ENCODE measurements around the gene KCNK6. TPM values are rescaled to one million over a fixed set of nuclear protein-coding genes. Genes with fewer than 3 reads are reported as not detected.

The KCNK6 gene
- total RNA-seq, 5 donors from 2014 or later (not counting 1 experiment from before 2014, with no cell fraction given) = 4.8 to 12.9 (median 12.6) TPM

DNA sequence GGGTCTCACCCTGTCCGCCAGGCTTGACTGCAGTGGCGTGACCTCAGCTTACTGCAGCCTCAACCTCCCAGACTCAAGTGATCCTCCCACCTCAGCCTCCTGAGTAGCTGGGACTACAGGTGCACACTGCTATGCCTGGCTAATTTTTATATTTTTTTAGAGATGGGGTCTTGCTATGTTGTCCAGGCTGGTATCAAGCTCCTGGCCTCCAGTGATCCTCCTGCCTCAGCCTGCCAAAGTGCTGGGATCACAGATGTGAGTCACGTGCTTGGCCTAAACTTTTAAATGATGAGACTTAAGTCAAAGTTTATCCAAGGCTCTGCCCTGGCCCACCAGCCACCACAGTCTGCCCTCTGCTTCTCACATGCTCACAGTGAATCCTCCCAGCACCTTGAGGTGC lies 13.4 kb upstream of the KCNK6 start:
- Mint-ChIP-seq H3K27me3 (no peaks in the 10 kb centered on the region), H3K4me1 (peaks cover 0 to 6% (median 2%) of the 10 kb centered on the region in 3 donors), H3K27ac (no peak overlapping the region), H3K4me3 (no peak overlapping the region), H3K36me3 (peaks cover 23% of the 10 kb centered on the region), H3K9me3 (no peaks in the 10 kb centered on the region)
- ChIA-PET POLR2A (no interaction called here), CTCF (no interaction called here)
- no peak overlapping the region for H3K4me3 ChIP-seq (ENCODE audit: control insufficient read depth in 1 of 2, extremely low read depth in 1 of 2, low read length in 1 of 2)
- H3K36me3 ChIP-seq (ENCODE audit: control insufficient read depth in 2 of 2, extremely low read depth in 1 of 2, insufficient read depth in 1 of 2, low read length in 1 of 2) = peaks cover 17 to 20% of the 10 kb centered on the region in 2 donors
- peaks cover 0 to 7% of the 10 kb centered on the region in 2 experiments for H3K4me1 ChIP-seq (ENCODE audit: control insufficient read depth in 1 of 2, extremely low read depth in 1 of 2, insufficient read depth in 2 of 2, low read length in 2 of 2)
- 91% methylated on average over 1 of the region's 3 CpGs for WGBS (ENCODE audit: insufficient coverage)
- ATAC-seq (replicated peaks in 1 of 4) = no peak
- H3K9me3 ChIP-seq = no peaks in the 10 kb centered on the region
- no peak for DNase-seq
- H3K27me3 ChIP-seq (replicated peaks in 1 of 2; ENCODE audit: control insufficient read depth in 2 of 2, extremely low read depth in 1 of 2, insufficient read depth in 2 of 2, low read length in 1 of 2) = no peaks in the 10 kb centered on the region
- H3K27ac ChIP-seq (ENCODE audit: low read length) = no peak overlapping the region

DNA sequence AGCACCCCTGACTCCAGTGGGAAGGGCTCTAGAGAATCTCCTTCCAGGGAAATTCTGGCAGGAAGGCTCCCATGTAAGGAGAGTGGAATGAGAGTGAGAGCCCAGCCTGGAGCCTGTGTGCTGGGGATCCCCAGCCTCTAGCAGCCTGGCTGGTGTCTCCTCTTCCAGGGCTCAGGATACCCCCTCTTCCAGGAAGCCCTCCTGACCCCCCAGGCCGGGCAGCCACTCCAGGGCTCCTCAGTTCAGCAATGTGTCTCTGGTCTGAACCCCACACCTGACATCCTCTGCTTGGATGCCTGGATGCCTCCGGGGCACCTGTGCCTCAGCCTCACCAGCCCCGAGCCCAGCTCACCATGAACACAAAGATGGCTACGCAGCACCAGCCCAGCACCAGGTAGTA lies 12.6 kb upstream of the KCNK6 start:
- WGBS (ENCODE audit: insufficient coverage) = 92% methylated on average over 2 of the region's 4 CpGs
- H3K9me3 Mint-ChIP-seq = no peaks in the 10 kb centered on the region
- H3K9me3 ChIP-seq = no peaks in the 10 kb centered on the region
- H3K27ac ChIP-seq (ENCODE audit: low read length) = no peak overlapping the region
- H3K4me1 ChIP-seq (ENCODE audit: control insufficient read depth in 1 of 2, extremely low read depth in 1 of 2, insufficient read depth in 2 of 2, low read length in 2 of 2) = peaks cover 0 to 7% of the 10 kb centered on the region in 2 experiments
- no peaks in the 10 kb centered on the region for H3K27me3 Mint-ChIP-seq
- peaks cover 17 to 20% of the 10 kb centered on the region in 2 donors for H3K36me3 ChIP-seq (ENCODE audit: control insufficient read depth in 2 of 2, extremely low read depth in 1 of 2, insufficient read depth in 1 of 2, low read length in 1 of 2)
- peaks cover 0 to 6% (median 2%) of the 10 kb centered on the region in 3 donors for H3K4me1 Mint-ChIP-seq
- ChIA-PET POLR2A (no interaction called here), CTCF (no interaction called here)
- H3K27me3 ChIP-seq (replicated peaks in 1 of 2; ENCODE audit: control insufficient read depth in 2 of 2, extremely low read depth in 1 of 2, insufficient read depth in 2 of 2, low read length in 1 of 2) = no peaks in the 10 kb centered on the region
- H3K4me3 Mint-ChIP-seq = no peak overlapping the region
- DNase-seq = no peak
- ATAC-seq (replicated peaks in 1 of 4) = no peak
- H3K27ac Mint-ChIP-seq = no peak overlapping the region
- peaks cover 23% of the 10 kb centered on the region for H3K36me3 Mint-ChIP-seq
- no peak overlapping the region for H3K4me3 ChIP-seq (ENCODE audit: control insufficient read depth in 1 of 2, extremely low read depth in 1 of 2, low read length in 1 of 2)

DNA sequence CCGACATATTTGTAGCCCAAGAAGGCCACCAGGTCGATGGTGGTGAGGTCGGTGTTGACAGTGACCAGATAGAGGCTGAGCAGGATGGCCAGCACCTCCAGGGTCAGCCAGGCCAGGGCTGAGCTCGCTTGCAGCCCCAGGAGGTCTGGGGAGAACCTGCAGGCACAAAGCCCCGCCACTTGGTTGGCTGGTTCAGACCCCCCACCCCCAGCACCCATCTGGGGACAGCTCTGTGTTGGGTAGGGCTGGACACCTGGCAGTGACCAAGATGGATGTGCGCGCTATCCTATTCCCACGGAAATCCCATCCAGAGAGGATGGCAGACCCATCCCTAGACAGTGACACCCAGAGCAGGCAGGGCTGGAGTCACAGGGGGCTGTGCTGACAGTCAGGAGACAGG lies 12.0 kb upstream of the KCNK6 start:
- ATAC-seq (replicated peaks in 1 of 4) = no peak
- Mint-ChIP-seq H3K4me3 (no peak overlapping the region), H3K27ac (no peak overlapping the region), H3K9me3 (no peaks in the 10 kb centered on the region), H3K36me3 (peaks cover 23% of the 10 kb centered on the region), H3K4me1 (peaks cover 3 to 6% (median 3%) of the 10 kb centered on the region in 3 donors), H3K27me3 (no peaks in the 10 kb centered on the region)
- Histone ChIP-seq H3K4me1 (ENCODE audit: control insufficient read depth in 1 of 2, extremely low read depth in 1 of 2, insufficient read depth in 2 of 2, low read length in 2 of 2) (peaks cover 0 to 7% of the 10 kb centered on the region in 2 experiments), H3K4me3 (ENCODE audit: control insufficient read depth in 1 of 2, extremely low read depth in 1 of 2, low read length in 1 of 2) (no peak overlapping the region), H3K27me3 (replicated peaks in 1 of 2; ENCODE audit: control insufficient read depth in 2 of 2, extremely low read depth in 1 of 2, insufficient read depth in 2 of 2, low read length in 1 of 2) (no peaks in the 10 kb centered on the region), H3K27ac (ENCODE audit: low read length) (no peak overlapping the region), H3K9me3 (no peaks in the 10 kb centered on the region), H3K36me3 (ENCODE audit: control insufficient read depth in 2 of 2, extremely low read depth in 1 of 2, insufficient read depth in 1 of 2, low read length in 1 of 2) (peaks cover 17 to 20% of the 10 kb centered on the region in 2 donors)
- ChIA-PET CTCF (no interaction called here), POLR2A (no interaction called here)
- no peak for DNase-seq
- 100% methylated on average over 6 of the region's 8 CpGs for WGBS (ENCODE audit: insufficient coverage)

DNA sequence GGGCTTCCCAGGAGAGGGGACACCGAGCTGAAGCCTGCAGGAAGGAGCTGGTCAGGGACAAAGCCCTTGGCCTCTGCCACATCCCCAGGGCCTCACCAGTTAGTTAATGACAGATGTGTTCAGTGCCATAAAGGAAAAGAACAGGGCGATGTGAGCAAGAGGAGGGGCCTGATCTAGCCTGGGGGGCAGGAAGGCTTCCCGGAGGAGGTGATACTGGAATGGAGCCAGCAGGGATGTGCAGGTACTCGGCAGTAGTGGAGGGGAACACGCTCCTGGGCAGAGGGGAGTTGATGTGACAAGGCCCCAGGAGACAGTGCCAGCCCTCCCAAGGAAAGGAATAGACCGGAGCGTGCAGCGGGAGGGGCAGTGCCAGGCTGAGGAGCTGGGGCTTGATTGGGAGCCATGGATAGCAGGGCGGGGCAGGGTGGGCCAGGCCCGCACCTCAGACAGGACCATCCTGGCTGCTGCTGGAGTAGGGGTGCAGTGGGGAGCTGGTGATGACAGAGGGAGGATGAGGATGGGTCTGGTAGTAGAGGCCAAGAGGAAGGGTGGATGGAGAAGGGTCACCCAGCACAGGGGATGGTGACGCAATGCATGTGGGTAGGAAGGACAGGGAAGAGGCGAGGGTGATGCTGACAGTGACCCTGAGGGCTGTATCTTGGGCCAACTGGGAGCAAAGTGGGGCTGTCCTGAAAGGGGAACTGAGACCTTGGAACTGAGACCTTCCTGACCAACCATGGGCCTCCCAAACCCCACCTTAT lies 11.5 kb upstream of the KCNK6 start:
- ChIA-PET CTCF (no interaction called here), POLR2A (no interaction called here)
- Histone ChIP-seq H3K36me3 (ENCODE audit: control insufficient read depth in 2 of 2, extremely low read depth in 1 of 2, insufficient read depth in 1 of 2, low read length in 1 of 2) (peaks cover 17 to 20% of the 10 kb centered on the region in 2 donors), H3K27ac (ENCODE audit: low read length) (no peak overlapping the region), H3K4me3 (ENCODE audit: control insufficient read depth in 1 of 2, extremely low read depth in 1 of 2, low read length in 1 of 2) (no peak overlapping the region), H3K27me3 (replicated peaks in 1 of 2; ENCODE audit: control insufficient read depth in 2 of 2, extremely low read depth in 1 of 2, insufficient read depth in 2 of 2, low read length in 1 of 2) (no peaks in the 10 kb centered on the region), H3K9me3 (no peaks in the 10 kb centered on the region), H3K4me1 (ENCODE audit: control insufficient read depth in 1 of 2, extremely low read depth in 1 of 2, insufficient read depth in 2 of 2, low read length in 2 of 2) (peaks cover 0 to 7% of the 10 kb centered on the region in 2 experiments)
- Mint-ChIP-seq H3K27me3 (no peaks in the 10 kb centered on the region), H3K36me3 (peaks cover 23% of the 10 kb centered on the region), H3K9me3 (no peaks in the 10 kb centered on the region), H3K4me3 (no peak overlapping the region), H3K4me1 (peaks cover 4 to 6% (median 4%) of the 10 kb centered on the region in 3 donors), H3K27ac (no peak overlapping the region)
- DNase-seq (no peak), ATAC-seq (replicated peaks in 1 of 4) (no peak)
- WGBS (ENCODE audit: insufficient coverage) = 100% methylated on average over 9 of the region's 12 CpGs

DNA sequence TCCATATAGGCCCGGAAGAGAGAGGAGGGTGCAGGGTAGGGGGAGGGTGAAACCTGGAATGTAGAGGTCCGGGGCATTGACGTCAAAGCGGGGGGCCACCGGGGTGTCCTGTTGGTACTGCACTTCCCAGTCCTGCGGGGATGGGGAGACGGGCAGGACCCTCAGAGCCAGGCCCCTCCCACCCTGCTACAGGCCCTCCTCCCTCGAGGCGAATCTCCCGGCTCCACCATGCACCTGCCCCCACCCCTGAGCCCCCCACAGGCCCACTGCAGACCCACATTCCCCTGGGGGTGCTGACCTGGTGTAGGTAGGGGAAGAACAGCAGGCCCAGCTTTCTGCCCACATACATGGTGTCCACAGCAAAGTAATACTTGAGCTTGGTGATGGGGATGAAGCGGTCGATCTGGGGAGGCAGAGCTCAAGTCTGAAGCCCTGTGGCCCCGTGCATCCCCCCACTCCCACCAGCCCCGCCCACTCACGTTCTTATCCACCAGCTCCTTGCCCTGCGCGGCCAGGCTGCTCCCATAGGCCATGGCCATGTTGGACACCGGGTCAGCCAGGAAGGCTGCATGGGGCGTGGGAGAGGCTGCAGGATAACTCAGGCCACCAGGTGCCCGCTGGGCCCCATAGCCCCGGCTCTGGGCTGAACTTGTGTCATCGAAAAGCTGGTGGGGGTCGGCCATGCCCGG lies 10.6 kb upstream of the KCNK6 start:
- H3K36me3 Mint-ChIP-seq = peaks cover 23% of the 10 kb centered on the region
- POLR2A ChIA-PET = no interaction called here

DNA sequence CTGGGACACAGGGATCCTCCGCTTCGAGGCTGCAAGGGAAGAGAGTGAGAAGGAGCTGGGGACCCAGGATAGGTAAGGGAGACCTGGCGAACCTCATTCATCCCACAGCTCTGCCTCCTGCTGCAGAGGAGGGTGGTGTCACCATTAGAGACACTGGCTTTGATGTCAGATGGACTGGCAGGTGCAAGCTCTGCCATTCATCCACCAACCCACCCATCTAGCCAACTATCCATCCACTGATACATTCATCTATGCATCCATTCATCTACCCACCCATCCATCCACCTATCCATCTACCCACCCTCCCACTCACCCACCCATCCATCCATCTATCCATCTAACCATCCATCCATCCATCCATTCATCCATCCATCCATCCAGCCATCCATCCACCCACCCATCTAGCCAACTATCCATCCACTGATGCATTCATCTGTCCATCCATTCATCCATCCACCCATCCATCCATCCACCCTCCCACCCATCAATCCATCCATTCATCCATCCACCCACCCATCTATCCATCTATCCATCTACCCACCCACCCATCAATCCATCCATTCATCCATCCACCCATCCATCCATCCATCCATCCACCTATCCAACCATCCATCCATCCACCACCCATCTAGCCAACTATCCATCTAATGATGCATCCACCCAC lies 9.9 kb upstream of the KCNK6 start:
- WGBS (ENCODE audit: insufficient coverage) = 100% methylated on average over 1 of the region's 3 CpGs
- no peaks in the 10 kb centered on the region for H3K27me3 Mint-ChIP-seq
- H3K36me3 Mint-ChIP-seq = peaks cover 23% of the 10 kb centered on the region
- no peak overlapping the region for H3K4me3 Mint-ChIP-seq
- no peak for DNase-seq
- no peak for ATAC-seq (replicated peaks in 1 of 4)
- ChIA-PET POLR2A (no interaction called here), CTCF (no interaction called here)
- H3K27ac Mint-ChIP-seq = no peak overlapping the region
- no peaks in the 10 kb centered on the region for H3K9me3 Mint-ChIP-seq
- Histone ChIP-seq H3K4me1 (ENCODE audit: control insufficient read depth in 1 of 2, extremely low read depth in 1 of 2, insufficient read depth in 2 of 2, low read length in 2 of 2) (peaks cover 0 to 5% of the 10 kb centered on the region in 2 experiments), H3K9me3 (no peaks in the 10 kb centered on the region), H3K27me3 (replicated peaks in 1 of 2; ENCODE audit: control insufficient read depth in 2 of 2, extremely low read depth in 1 of 2, insufficient read depth in 2 of 2, low read length in 1 of 2) (no peaks in the 10 kb centered on the region), H3K4me3 (ENCODE audit: control insufficient read depth in 1 of 2, extremely low read depth in 1 of 2, low read length in 1 of 2) (no peak overlapping the region), H3K36me3 (ENCODE audit: control insufficient read depth in 2 of 2, extremely low read depth in 1 of 2, insufficient read depth in 1 of 2, low read length in 1 of 2) (peaks cover 9 to 20% of the 10 kb centered on the region in 2 donors), H3K27ac (ENCODE audit: low read length) (no peak overlapping the region)
- peaks cover 8 to 15% (median 9%) of the 10 kb centered on the region in 3 donors for H3K4me1 Mint-ChIP-seq

More for the DNA sequence above, 10.6 kb upstream of the KCNK6 start:
- ATAC-seq (replicated peaks in 1 of 4) = no peak
- no peaks in the 10 kb centered on the region for H3K9me3 ChIP-seq
- WGBS (ENCODE audit: insufficient coverage) = 99% methylated on average over 16 of the region's 24 CpGs
- H3K27me3 ChIP-seq (replicated peaks in 1 of 2; ENCODE audit: control insufficient read depth in 2 of 2, extremely low read depth in 1 of 2, insufficient read depth in 2 of 2, low read length in 1 of 2) = no peaks in the 10 kb centered on the region
- peaks cover 8 to 14% (median 9%) of the 10 kb centered on the region in 3 donors for H3K4me1 Mint-ChIP-seq
- peaks cover 14 to 20% of the 10 kb centered on the region in 2 donors for H3K36me3 ChIP-seq (ENCODE audit: control insufficient read depth in 2 of 2, extremely low read depth in 1 of 2, insufficient read depth in 1 of 2, low read length in 1 of 2)
- no peak overlapping the region for H3K27ac Mint-ChIP-seq
- no peaks in the 10 kb centered on the region for H3K9me3 Mint-ChIP-seq
- CTCF ChIA-PET = no interaction called here
- no peak overlapping the region for H3K27ac ChIP-seq (ENCODE audit: low read length)
- H3K27me3 Mint-ChIP-seq = no peaks in the 10 kb centered on the region
- DNase-seq = no peak
- H3K4me3 ChIP-seq (ENCODE audit: control insufficient read depth in 1 of 2, extremely low read depth in 1 of 2, low read length in 1 of 2) = no peak overlapping the region
- H3K4me3 Mint-ChIP-seq = no peak overlapping the region
- H3K4me1 ChIP-seq (ENCODE audit: control insufficient read depth in 1 of 2, extremely low read depth in 1 of 2, insufficient read depth in 2 of 2, low read length in 2 of 2) = peaks cover 0 to 2% of the 10 kb centered on the region in 2 experiments
